Muscle layer of colon (tissue), 2 donors: ENCODE results near the gene PNMA8C.

Experiments
- H3K27ac ChIP-seq: one replicate; pipeline ENCODE4 v1.7.0; 2013; ENCODE audit warnings: low read depth, mild to moderate bottlenecking, low read length, moderate library complexity
- H3K27me3 ChIP-seq, 2 donors: one replicate each; pipeline ENCODE4 v1.7.0; 2013; ENCODE audit warnings: low read length in 2 of 2, mild to moderate bottlenecking in 2 of 2; ENCODE audit not compliant: insufficient read depth in 2 of 2, control insufficient read depth in 1 of 2
- H3K36me3 ChIP-seq: one replicate; pipeline ENCODE4 v1.7.0; 2013; ENCODE audit warnings: mild to moderate bottlenecking, low read length; ENCODE audit not compliant: insufficient read depth
- H3K4me1 ChIP-seq: one replicate; pipeline ENCODE4 v1.7.0; 2013; ENCODE audit warnings: mild to moderate bottlenecking, low read length; ENCODE audit not compliant: insufficient read depth
- H3K4me3 ChIP-seq, 2 donors: one replicate each; pipeline ENCODE4 v1.7.0; 2013; ENCODE audit warnings: low read length in 2 of 2, low read depth in 1 of 2, mild to moderate bottlenecking in 1 of 2, moderate library complexity in 1 of 2
- H3K9ac ChIP-seq: one replicate; pipeline ENCODE4 v1.7.0; 2013; ENCODE audit warnings: low read length
- H3K9me3 ChIP-seq: one replicate; pipeline ENCODE4 v1.7.0; 2013; ENCODE audit warnings: mild to moderate bottlenecking, low read length
- donor health status: abdominal sarcoma.
- donor health status: Adenocarcinoma of cecum.

Gene PNMA8C

DNA sequence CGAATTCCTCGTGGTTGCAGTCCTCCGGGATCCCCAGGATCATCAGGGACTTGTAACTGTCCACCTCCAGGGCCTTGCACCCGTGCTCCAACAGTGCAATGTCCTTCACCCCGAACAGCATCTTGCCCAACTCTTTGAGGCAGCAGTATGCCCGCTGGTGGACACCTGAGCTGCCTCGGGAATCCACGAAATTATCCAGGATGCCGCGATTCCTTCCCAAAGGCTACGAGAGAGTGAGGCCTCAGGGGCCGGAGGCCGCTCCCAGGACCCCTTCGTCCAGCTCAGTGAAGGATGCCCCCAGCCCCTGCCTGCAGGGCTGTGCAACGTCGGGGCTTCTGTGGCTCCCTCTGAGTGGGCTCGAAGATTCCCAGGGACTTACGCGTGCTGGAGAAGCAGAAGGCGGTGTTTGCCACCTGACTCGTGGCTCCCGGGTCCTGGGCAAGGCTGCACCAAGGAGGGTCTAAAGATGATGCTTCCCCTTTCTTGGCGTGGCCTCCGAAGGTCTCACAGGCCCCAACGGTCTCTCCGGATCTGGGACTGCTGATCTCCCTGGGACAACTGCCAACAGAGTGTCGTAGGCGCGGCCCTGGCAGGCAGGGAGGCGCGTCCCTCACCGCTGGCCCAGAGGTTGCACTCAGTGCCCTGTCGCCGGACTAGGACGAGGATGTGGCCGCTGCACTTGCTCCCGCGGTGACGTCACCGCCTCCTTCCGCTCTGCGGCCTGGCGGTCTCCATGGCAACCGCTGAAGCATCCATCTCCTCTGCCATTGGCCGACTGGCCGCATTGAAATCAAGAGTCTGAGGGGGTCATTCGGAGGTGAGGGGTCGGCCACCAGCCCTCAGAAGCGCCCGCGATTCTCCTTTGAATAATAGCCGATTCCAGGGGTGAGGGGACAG lies at the start of gene PNMA8C:
Gene PNMA8C, minus strand, starts transcription at position 698 of the 897 bp plus-strand sequence. Its CDS starts 577 bp downstream, at position 121.
- Histone ChIP-seq H3K27me3 (no peaks in the 10 kb centered on the region), H3K9ac (no peak within 1 kb of the TSS), H3K9me3 (no peaks in the 10 kb centered on the region), H3K36me3 (no peaks in the 10 kb centered on the region), H3K27ac (no peak within 1 kb of the TSS), H3K4me1 (peaks cover 10% of the 10 kb centered on the region), H3K4me3 (peak within 1 kb of the TSS in 1 of 2 donors; percentile 33)

DNA sequence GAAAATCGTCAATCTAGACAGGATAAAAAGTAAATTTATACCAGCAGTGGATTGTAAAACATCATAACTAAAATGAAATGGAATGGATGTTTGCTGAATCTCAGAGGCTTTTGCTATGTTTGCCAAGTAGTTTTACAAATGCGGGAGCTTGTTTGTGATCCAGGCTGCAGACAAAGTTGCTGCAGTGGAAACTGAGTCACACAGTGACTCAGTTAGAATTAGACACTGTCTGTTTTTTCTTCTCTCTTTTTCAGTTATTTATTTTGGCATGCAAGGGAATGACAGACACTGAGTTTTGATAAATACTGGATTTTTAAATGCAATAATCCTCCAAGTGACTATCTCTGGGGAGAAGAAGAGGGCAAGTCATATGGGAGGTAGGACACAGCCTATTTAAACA lies 47.2 kb upstream of the PNMA8C start:
- H3K4me1 ChIP-seq = peaks cover under 1% of the 10 kb centered on the region
- H3K27me3 ChIP-seq = no peaks in the 10 kb centered on the region

DNA sequence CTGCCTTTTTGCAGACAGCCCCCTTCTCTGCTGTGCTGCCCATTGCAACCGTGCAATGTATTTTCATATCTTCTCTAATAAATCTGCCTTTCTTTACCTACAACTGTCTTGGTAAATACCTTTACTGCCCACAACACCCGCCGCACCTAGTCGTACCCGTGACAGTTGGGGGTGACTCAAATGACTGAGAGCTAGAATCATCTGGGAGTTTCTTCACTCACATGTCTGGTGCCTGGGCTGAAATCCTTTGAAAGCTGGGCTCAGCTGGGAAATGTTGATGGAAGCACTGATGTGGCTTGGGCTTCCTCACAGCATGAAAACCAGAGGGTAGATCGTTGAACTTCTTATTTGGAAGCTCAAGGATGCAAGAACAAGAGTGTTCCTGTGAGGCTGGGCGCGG lies 45.5 kb upstream of the PNMA8C start:
- no peaks in the 10 kb centered on the region for H3K36me3 ChIP-seq
- H3K4me1 ChIP-seq = peaks cover 5% of the 10 kb centered on the region
- no peaks in the 10 kb centered on the region for H3K27me3 ChIP-seq
- no peaks in the 10 kb centered on the region for H3K9me3 ChIP-seq
- H3K9ac ChIP-seq = no peak overlapping the region
- H3K27ac ChIP-seq = no peak overlapping the region
- H3K4me3 ChIP-seq = no peak overlapping the region

More for the DNA sequence above, 47.2 kb upstream of the PNMA8C start:
- no peak overlapping the region for H3K9ac ChIP-seq
- H3K9me3 ChIP-seq = no peaks in the 10 kb centered on the region
- H3K36me3 ChIP-seq = no peaks in the 10 kb centered on the region
- H3K27ac ChIP-seq = no peak overlapping the region
- H3K4me3 ChIP-seq = no peak overlapping the region

DNA sequence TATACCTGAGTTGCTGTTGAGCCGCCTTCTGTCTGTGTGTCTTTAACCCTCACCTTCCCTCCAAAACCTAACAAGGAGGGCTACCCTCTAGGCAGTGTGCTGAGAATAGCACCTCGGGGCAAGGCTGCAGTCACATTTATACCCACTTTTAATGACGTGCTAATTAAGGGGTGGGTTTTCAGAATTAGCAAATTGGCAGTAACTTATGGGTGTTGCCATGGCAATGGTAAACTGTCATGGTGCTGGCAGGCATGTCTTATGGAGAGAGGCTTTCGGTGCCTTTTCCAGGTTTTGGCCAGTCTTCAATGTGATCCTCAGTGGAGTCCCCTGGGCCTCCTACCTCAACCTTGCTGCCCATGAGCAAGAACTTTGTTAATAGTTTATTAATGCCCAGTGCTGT lies 43.9 kb upstream of the PNMA8C start:
- peaks cover 5% of the 10 kb centered on the region for H3K4me1 ChIP-seq
- H3K4me3 ChIP-seq = no peak overlapping the region
- no peak overlapping the region for H3K9ac ChIP-seq
- H3K9me3 ChIP-seq = no peaks in the 10 kb centered on the region
- no peak overlapping the region for H3K27ac ChIP-seq
- H3K36me3 ChIP-seq = no peaks in the 10 kb centered on the region
- H3K27me3 ChIP-seq = no peaks in the 10 kb centered on the region

GRCh38 chr19:46471811-46472543 lies 43.2 kb upstream of the PNMA8C start:
- H3K36me3 ChIP-seq = no peaks in the 10 kb centered on the region
- no peak overlapping the region for H3K27ac ChIP-seq
- peaks cover 5% of the 10 kb centered on the region for H3K4me1 ChIP-seq
- no peaks in the 10 kb centered on the region for H3K27me3 ChIP-seq
- H3K9me3 ChIP-seq = no peaks in the 10 kb centered on the region
- no peak overlapping the region for H3K9ac ChIP-seq
- H3K4me3 ChIP-seq = peak overlapping the region; percentile 46 to 72

DNA sequence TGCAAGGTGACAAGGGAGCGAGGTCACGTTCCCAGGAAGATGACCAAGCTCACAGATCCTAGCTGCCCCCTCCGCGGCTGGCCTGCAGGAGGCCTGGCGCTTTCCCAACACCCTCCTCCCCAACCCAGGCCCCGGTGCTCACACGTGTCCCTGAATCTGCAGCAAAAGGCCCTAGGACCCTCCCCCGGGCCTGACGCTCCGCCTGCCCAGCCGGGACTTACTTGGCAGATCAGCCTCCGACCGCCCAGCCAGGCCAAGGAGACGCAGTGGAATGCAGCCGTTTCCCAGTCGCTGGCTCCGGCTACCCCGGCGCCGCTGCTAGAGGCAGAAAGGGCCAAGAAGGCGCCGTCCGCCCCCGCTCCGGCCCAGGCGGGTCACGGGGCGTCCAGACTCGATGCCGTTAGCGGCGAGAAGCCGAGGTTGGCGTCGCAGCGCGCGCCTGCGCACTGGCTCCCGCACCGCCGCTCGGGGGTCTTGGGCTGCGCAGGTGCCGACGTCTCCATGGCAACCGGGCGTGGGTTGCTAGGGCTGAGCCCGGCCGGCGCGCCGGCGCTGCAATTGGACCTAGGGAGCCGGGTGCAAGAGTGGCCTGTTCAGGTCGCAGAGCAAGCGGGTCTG lies 42.5 kb upstream of the PNMA8C start, which contains the start of gene PNMA8A:
Gene PNMA8A, minus strand, starts transcription at position 448 of the 618 bp plus-strand sequence. CDS start 528 bp downstream, outside the sequence.
- Histone ChIP-seq H3K36me3 (no peaks in the 10 kb centered on the region), H3K27me3 (no peaks in the 10 kb centered on the region), H3K9ac (no peak within 1 kb of the TSS), H3K9me3 (no peaks in the 10 kb centered on the region), H3K4me3 (peak within 1 kb of the TSS; percentile 46 to 72), H3K27ac (peak within 1 kb of the TSS; percentile 39), H3K4me1 (peaks cover 5% of the 10 kb centered on the region)

DNA sequence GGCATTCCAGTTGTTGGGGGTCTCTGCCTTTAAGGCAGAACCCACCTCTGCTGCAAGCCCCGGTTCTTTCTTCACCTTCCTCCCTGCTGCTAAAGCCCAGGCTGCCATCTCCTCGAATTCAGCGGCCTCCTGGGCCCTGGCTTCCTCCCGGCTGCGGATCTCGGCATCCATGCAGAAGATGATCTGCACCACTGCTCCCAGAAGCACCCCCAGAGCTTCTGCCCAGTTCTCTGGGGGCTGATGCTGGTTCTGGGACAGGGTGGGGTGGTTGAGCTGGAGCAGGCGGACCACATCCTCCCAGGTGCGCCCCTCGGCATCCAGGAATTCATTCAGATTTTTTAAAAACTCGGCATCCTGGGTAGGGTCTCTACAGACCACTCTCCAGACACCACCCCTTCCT lies 41.6 kb upstream of the PNMA8C start:
- H3K4me3 ChIP-seq = peak overlapping the region in 1 of 2 donors; percentile 72
- no peaks in the 10 kb centered on the region for H3K27me3 ChIP-seq
- H3K36me3 ChIP-seq = no peaks in the 10 kb centered on the region
- H3K4me1 ChIP-seq = peaks cover 5% of the 10 kb centered on the region
- no peaks in the 10 kb centered on the region for H3K9me3 ChIP-seq
- no peak overlapping the region for H3K9ac ChIP-seq
- peak overlapping the region; percentile 39 for H3K27ac ChIP-seq

- no peak overlapping the region for H3K27ac ChIP-seq
- H3K4me3 ChIP-seq = no peak overlapping the region
- H3K4me1 ChIP-seq = peaks cover 5% of the 10 kb centered on the region
Measured at GRCh38 chr19:46469541-46470185, 40.9 kb upstream of the PNMA8C start.

DNA sequence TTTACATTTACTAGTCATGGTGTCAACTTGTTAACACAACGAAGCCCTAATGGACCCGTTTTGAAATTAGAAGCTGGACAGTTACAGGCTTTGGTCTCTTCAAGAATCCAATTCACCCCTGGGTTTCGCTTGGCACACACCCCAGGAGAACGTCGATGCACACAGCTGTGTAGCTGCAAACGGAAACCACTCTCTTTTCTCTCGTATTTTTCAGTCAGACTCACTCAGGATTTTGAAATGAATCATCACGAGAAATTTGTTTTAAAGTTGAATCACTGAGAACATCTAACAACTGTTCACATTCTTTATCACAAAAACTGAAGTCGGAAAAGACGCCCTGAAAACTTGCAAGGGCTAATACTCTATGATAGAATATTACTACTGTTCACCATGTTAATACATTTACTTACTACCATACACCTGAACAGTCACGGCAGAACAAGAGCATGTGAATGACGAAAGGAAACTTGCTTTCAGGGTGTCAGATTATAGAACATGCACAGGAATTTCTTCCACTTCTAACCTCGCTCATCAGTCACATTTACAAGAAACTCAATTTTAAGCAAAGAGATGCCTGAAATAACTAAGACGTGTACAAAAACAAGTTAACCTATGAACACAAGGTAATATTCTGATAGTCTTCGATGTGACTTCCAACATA lies 37.9 kb upstream of the PNMA8C start:
- Histone ChIP-seq H3K4me1 (peaks cover 5% of the 10 kb centered on the region), H3K9ac (no peak overlapping the region), H3K27me3 (no peaks in the 10 kb centered on the region), H3K4me3 (no peak overlapping the region), H3K27ac (no peak overlapping the region), H3K36me3 (no peaks in the 10 kb centered on the region), H3K9me3 (no peaks in the 10 kb centered on the region)

More at GRCh38 chr19:46469541-46470185, 40.9 kb upstream of the PNMA8C start:
- Histone ChIP-seq H3K36me3 (no peaks in the 10 kb centered on the region), H3K9ac (no peak overlapping the region), H3K27me3 (no peaks in the 10 kb centered on the region), H3K9me3 (no peaks in the 10 kb centered on the region)

DNA sequence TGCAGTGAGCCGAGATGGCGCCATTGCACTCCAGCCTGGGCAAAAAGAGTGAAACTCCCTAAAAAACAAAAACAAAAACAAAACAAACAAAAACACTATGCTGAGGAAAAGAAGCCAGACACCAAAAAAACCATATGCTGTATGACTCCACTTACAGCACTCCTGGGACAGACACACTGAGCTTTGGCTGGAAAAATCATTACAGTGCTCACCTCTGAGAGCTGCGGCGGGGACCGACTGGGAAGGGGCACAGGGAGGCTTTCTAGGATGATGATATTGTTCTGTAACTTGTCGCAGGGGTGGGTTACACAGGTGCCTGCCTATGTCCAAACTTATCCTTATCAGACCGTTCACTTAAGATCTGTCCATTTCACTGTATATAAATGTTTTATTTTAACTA lies 34.8 kb upstream of the PNMA8C start:
- Histone ChIP-seq H3K4me3 (no peak overlapping the region), H3K27ac (no peak overlapping the region), H3K4me1 (no peaks in the 10 kb centered on the region), H3K36me3 (no peaks in the 10 kb centered on the region), H3K27me3 (no peaks in the 10 kb centered on the region), H3K9ac (no peak overlapping the region), H3K9me3 (no peaks in the 10 kb centered on the region)
